ENCODE results near the gene SORCS1.

Gene SORCS1

DNA sequence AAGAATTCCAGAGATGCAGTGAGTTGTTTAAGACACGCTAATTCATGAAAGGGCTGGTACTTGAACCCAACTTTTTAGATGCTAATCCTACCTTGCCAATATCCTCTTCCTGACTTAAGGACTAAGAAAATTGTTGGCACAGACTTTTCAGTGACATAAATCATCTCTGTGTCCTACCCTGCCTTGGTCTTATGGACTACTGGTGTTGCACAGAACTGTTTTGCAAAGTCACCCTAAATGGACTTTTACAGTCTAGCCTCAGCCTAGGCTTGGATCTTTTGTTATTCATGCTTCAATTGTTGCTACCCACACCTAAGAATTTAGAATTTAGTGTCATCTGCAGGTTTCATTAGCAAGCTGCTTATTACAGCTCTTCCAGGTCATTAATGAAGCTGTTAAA, 112.7 kb downstream of the SORCS1 start:
- TF ChIP-seq, protein P1, sequence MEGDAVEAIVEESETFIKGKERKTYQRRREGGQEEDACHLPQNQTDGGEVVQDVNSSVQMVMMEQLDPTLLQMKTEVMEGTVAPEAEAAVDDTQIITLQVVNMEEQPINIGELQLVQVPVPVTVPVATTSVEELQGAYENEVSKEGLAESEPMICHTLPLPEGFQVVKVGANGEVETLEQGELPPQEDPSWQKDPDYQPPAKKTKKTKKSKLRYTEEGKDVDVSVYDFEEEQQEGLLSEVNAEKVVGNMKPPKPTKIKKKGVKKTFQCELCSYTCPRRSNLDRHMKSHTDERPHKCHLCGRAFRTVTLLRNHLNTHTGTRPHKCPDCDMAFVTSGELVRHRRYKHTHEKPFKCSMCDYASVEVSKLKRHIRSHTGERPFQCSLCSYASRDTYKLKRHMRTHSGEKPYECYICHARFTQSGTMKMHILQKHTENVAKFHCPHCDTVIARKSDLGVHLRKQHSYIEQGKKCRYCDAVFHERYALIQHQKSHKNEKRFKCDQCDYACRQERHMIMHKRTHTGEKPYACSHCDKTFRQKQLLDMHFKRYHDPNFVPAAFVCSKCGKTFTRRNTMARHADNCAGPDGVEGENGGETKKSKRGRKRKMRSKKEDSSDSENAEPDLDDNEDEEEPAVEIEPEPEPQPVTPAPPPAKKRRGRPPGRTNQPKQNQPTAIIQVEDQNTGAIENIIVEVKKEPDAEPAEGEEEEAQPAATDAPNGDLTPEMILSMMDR (IDR thresholded peaks at IDR 0.05) = no peak
- no peak for TF ChIP-seq ZFX (IDR thresholded peaks at IDR 0.05; ENCODE audit: borderline replicate concordance)
- H3K27ac ChIP-seq = no peak overlapping the region

DNA sequence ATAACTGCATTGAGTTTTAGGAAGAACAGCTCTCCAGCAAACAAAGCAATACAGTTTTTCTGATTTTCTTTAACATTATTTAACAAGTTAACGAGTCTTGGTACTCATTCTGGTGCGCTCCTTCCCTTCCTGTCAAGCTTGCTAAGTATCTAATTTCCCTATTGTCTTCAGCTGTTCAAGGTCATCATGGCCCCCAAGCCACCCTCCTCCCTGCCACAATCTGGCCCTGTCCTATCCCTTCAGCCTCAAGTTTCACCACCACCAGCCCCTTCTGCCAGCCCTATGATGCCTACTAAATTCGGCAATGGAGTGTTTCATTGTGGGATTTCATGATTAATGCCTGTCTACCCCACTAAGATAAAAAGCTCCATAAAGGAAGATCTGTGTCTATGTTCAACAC, 121.0 kb downstream of the SORCS1 start:
- no peak overlapping the region for H3K27ac ChIP-seq
- TF ChIP-seq, protein P1 (IDR thresholded peaks at IDR 0.05) = no peak
- no peak for TF ChIP-seq ZFX (IDR thresholded peaks at IDR 0.05; ENCODE audit: borderline replicate concordance)

DNA sequence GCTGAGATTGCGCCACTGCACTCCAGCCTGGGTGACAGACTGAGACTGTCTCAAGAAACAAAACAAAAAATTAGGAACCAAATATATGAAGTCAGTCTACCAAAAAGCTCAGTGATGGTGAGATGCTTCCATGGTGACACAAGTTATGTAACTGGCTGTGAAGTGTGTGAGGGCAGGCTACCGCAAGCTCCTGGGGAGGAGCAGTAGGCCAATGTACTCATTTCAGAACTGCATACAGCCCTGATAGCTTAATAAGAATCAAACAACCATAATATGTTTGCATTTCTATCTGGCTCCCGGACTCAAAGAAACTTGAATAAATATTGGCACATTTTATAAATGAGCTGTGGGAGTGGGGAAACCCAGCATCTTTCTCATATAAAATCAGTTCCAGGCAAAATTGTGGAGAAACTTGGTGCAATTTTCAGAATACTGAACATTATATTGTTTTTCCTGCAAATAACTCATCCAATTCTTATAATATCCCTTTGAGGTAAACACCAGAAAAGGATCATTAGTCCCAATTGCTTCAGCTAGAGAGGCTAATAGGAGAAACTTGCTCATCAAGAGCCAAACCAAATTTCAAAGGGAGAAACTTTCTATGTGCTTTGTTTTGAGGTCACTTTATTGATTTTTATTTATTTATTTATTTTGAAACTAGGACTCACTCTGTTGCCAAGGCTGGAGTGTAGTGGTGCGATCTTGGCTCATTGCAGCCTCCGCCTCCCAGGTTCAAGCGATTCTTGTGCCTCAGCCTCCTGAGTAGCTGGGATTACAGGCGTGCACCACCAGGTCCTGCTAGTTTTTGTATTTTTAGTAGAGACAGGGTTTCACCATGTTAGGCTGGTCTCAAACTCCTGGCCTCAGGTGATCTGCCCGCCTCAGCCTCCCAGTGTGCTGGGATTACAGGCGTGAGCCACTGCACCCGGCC, 127.0 kb downstream of the SORCS1 start:
- TF ChIP-seq, protein P1 (IDR thresholded peaks at IDR 0.05) = no peak
- no peak for TF ChIP-seq ZFX (IDR thresholded peaks at IDR 0.05; ENCODE audit: borderline replicate concordance)
- no peak overlapping the region for H3K27ac ChIP-seq

DNA sequence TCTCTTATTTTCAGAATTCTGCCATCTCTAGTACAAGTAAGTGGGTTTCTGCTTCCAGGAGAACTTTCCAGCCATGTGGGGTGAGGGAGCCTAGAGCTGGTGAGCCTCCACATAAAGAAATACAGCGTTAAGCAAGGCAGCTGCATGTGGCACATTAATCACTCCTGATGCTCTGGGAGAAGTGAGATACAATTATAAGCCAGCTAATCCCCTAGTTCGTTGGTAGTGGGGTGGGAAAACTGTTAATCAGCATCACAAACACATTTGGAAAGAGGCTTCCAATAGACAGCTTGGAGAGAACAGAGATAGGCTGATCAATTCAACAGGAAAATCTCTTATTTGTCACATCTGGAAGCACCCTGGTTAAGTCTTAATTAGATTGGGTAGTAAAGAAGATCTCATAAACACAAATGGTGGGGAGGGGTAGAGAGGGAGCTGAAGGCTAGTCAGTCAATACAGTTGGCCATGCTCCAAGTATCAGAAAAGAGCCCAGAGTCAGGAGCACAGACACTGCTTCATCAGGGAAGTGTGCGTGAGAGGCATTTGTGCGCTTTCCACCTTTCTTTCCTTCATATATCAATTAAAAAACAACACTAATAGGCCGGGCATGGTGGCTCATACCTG, 130.6 kb downstream of the SORCS1 start:
- TF ChIP-seq ZFX (IDR thresholded peaks at IDR 0.05; ENCODE audit: borderline replicate concordance) = no peak
- H3K27ac ChIP-seq = no peak overlapping the region

DNA sequence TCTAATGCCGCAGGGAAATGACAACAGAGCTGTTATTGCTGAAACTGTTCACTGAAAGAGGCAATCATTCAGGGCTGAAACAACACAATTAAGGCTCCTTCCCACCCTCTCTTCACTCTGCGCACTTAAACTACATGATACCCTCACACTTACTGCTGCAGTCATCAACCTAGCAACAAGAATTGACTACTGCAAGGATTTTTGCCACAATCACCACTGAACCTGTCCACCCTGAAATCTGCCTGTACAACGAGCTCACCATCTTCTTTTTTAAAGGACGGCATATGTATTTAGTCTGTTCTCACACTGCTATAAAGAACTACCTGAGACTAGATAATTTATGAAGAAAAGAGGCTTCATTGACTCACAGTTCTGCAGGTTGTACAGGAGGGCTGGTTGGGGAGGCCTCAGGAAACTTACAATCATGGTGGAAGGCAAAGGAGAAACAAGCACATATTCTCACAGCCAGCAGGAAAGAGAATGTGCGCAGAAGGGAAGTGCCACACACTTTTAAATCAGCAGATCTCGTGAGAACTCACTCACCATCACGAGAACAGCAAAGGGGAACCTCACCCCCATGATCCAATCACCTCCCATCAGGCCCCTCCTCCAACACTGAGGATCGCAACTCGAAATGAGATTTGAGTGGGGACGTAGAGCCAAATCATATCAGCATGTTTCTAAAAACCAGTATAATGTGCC, 131.7 kb downstream of the SORCS1 start:
- no peak overlapping the region for H3K27ac ChIP-seq
- TF ChIP-seq ZFX (IDR thresholded peaks at IDR 0.05; ENCODE audit: borderline replicate concordance) = no peak
- TF ChIP-seq, protein P1 (IDR thresholded peaks at IDR 0.05) = no peak

DNA sequence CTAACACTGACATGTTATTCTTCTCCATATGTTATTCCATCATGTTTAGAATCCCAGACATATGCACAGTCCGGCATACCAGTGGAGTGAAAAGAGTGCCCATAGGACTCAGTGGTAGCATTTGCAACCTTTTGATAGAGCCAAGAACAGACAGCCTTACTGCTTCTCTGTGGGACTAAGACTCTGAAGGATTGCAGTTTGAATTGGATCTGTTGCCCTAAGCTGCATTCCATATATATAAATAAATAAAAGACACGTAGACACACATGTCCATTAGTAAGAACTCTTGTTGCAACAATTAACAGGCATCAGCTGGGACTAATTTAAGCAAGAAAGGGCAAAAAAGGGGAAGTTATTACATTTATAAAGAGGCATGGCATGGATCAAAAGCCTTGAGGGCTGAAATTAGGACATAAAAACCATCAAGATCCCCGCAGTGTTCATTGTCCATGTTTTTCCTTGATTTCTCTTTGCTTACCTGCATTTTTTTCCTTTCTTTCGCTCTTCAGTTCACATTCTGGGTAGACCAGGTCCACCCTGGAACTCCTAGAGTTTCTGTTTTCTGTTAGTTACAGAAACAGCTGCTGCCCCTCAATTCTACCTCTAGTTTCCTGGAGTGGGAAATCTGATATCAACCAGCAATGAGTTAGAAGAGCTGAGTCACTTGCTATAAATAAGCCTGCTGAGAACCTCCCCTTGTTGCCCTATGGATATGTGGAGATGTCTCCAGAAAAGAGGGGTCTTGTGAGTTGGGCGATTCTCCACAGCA, 132.4 kb downstream of the SORCS1 start:
- no peak overlapping the region for H3K27ac ChIP-seq
- TF ChIP-seq ZFX (IDR thresholded peaks at IDR 0.05; ENCODE audit: borderline replicate concordance) = no peak
- TF ChIP-seq, protein P1 (IDR thresholded peaks at IDR 0.05) = no peak

DNA sequence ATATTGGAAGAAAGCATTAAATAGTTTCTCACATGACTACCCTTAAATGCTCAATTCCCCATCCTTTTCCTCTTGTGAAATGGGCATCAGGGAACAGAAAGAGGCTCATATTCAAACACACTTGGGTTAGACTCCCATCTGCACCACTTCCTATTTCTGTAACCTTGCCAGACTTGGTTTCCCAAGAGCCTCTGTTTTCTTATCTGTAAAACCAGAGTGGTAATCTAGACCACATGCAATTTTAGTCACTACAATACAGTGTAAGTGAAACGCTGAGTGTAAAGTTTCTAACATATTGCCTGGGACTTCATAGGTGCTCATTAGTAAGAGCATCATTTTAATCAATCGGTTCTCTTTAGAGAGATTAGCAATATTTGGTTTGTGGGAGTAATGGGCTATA, 136.3 kb downstream of the SORCS1 start:
- no peak overlapping the region for H3K27ac ChIP-seq
- TF ChIP-seq, protein P1 (IDR thresholded peaks at IDR 0.05) = no peak
- TF ChIP-seq ZFX (IDR thresholded peaks at IDR 0.05; ENCODE audit: borderline replicate concordance) = no peak
